Lung (tissue), 12 donors: ENCODE data around the gene SNX13. TPM values are rescaled to one million over a fixed set of nuclear protein-coding genes. Genes with fewer than 3 reads are reported as not detected.

ENCODE experiments used
- ATAC-seq: fragments of 200-7000 bp; cut with Tn5 transposase; one replicate; pipeline ENCODE4 v1.9.1; 2020; ENCODE audit warnings: moderate number of reproducible peaks; ENCODE audit not compliant: insufficient read depth, low FRiP score
- DNase-seq, 3 donors: peaks; one replicate each; pipeline ENCODE4 v3.0.0-alpha.2; 2013 to 2017
- H3K27ac ChIP-seq, 2 donors: one replicate each; pipeline ENCODE4 v1.5.1; 2013; ENCODE audit warnings: mild to moderate bottlenecking in 2 of 2, moderate library complexity in 2 of 2, control low read depth in 1 of 2, inconsistent platforms in 1 of 2, low read depth in 1 of 2, low read length in 1 of 2
- H3K27me3 ChIP-seq, 3 donors: one replicate each; pipeline ENCODE4 v1.5.1; 2013; ENCODE audit warnings: low read length in 2 of 3; ENCODE audit not compliant: control insufficient read depth in 3 of 3, insufficient read depth in 3 of 3
- H3K36me3 ChIP-seq, 4 donors: one replicate each; pipeline ENCODE4 v1.5.1; 2013; ENCODE audit warnings: low read length in 4 of 4, mild to moderate bottlenecking in 1 of 4, moderate library complexity in 1 of 4; ENCODE audit not compliant: control insufficient read depth in 4 of 4, insufficient read depth in 4 of 4
- H3K4me1 ChIP-seq, 5 donors: one replicate each; pipeline ENCODE4 v1.5.1; 2013; ENCODE audit warnings: low read length in 5 of 5, mild to moderate bottlenecking in 2 of 5, moderate library complexity in 1 of 5; ENCODE audit not compliant: control insufficient read depth in 5 of 5, insufficient read depth in 5 of 5
- H3K4me3 ChIP-seq: one replicate; pipeline ENCODE4 v1.5.1; 2013; ENCODE audit warnings: mild to moderate bottlenecking, control low read depth, moderate library complexity
- H3K9ac ChIP-seq, 2 donors: one replicate each; pipeline ENCODE4 v1.5.1; 2013; ENCODE audit warnings: low read length in 2 of 2, control low read depth in 1 of 2; ENCODE audit not compliant: insufficient read depth in 1 of 2
- H3K9me3 ChIP-seq, 4 donors: one replicate each; pipeline ENCODE4 v1.5.1; 2013; ENCODE audit warnings: low read length in 3 of 4, mild to moderate bottlenecking in 1 of 4, moderate library complexity in 1 of 4; ENCODE audit not compliant: control insufficient read depth in 4 of 4, insufficient read depth in 3 of 4
- WGBS, 2 donors: extraction: QIAGEN DNeasy Blood & Tissue Kit; methylation state at CpG; one replicate each; pipeline ENCODE4 v1.1.7; 2013; 5-methylcytosine and 5-hydroxymethylcytosine counted together
- polyA plus RNA-seq, 2 donors: library from polyadenylated mRNA; stranded (reverse); fragments of 200-250 nt; gene quantifications; one replicate each; pipeline ENCODE4 v1.2.1, GENCODE V29; 2013
- total RNA-seq, 2 donors: library from RNA; depleted of rRNA in 1 of 2; stranded (reverse); fragments of >200 nt in 1 of 2; gene quantifications; one replicate each; pipeline ENCODE4 v1.2.1, GENCODE V29; 2014 to 2021
- TF ChIP-seq, protein P1 (sequence below): IDR thresholded peaks from 2 replicates; pipeline ENCODE4 v1.5.1; 2012; ENCODE audit warnings: mild to moderate bottlenecking; ENCODE audit errors: control extremely low read depth, extremely low read depth
- donor health status: control.
- donor health status: control.
- donor health status: Bipolar disorder and iron deficiency.
- donor health status: healthy.
- donor health status: DM: yes; HTN: yes; CAD: no.

The SNX13 gene
- total and polyA plus RNA-seq, 4 donors: 8.9 to 104 (median 31.9) TPM

DNA sequence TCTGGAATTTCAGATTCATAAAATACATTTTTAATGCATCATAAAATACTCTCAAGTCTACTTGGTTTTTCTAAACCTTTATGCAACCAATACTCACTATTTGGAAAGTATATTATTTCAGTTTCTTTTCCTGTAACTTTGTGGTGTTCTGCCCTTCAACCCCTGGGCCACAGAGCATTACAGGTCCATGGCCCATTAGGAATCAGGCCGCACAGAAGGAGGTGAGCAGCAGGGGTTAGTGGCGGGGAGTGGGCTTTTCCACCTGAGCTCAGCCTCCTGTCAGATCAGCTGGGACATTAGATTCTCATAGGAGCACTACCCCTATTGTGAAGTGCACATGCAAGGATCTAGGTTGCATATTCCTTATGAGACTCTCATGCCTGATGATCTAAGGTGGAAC lies 9.7 kb downstream of the SNX13 start:
- no peaks in the 10 kb centered on the region for H3K27me3 ChIP-seq
- no peak overlapping the region for H3K27ac ChIP-seq
- TF ChIP-seq, protein P1, sequence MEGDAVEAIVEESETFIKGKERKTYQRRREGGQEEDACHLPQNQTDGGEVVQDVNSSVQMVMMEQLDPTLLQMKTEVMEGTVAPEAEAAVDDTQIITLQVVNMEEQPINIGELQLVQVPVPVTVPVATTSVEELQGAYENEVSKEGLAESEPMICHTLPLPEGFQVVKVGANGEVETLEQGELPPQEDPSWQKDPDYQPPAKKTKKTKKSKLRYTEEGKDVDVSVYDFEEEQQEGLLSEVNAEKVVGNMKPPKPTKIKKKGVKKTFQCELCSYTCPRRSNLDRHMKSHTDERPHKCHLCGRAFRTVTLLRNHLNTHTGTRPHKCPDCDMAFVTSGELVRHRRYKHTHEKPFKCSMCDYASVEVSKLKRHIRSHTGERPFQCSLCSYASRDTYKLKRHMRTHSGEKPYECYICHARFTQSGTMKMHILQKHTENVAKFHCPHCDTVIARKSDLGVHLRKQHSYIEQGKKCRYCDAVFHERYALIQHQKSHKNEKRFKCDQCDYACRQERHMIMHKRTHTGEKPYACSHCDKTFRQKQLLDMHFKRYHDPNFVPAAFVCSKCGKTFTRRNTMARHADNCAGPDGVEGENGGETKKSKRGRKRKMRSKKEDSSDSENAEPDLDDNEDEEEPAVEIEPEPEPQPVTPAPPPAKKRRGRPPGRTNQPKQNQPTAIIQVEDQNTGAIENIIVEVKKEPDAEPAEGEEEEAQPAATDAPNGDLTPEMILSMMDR: no peak
- peaks cover 0 to 25% (median 0%) of the 10 kb centered on the region in 5 donors for H3K4me1 ChIP-seq
- H3K9ac ChIP-seq: no peak overlapping the region
- H3K36me3 ChIP-seq: no peaks in the 10 kb centered on the region
- H3K4me3 ChIP-seq: no peak overlapping the region
- ATAC-seq (no peak), DNase-seq (no peak)
- 97 to 98% methylated on average over 2 of the region's 2 CpGs for WGBS, 2 donors
- H3K9me3 ChIP-seq: no peaks in the 10 kb centered on the region

- H3K27me3 ChIP-seq: no peaks in the 10 kb centered on the region
- TF ChIP-seq, protein P1: no peak
- 89% methylated on average over 5 of the region's 5 CpGs for WGBS, 2 donors
- DNase-seq (no peak), ATAC-seq (no peak)
- peaks cover 0 to 21% (median 0%) of the 10 kb centered on the region in 5 donors for H3K4me1 ChIP-seq
- H3K27ac ChIP-seq: no peak overlapping the region
- H3K9me3 ChIP-seq: no peaks in the 10 kb centered on the region
- H3K4me3 ChIP-seq: no peak overlapping the region
- no peaks in the 10 kb centered on the region for H3K36me3 ChIP-seq
- H3K9ac ChIP-seq: no peak overlapping the region
Observed at GRCh38 chr7:17929647-17930395, 10.5 kb downstream of the SNX13 start.

DNA sequence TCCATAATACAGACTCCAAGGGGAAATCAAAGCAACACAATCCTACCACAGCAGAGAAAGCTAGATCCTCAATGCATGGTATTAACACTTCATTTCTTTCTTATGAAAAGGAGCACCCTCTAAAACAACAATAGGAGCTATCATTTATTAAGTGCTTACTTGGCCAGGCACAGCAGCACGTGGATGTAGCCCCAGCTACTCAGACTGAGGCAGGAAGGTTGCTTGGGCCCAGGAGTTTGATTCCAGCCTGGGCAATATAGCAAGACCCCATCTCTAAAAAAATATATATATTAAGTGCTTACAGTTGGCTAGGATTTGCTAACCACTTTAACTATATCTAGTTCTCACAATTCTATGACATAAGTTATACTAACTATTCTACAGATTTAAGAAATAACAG lies 12.2 kb downstream of the SNX13 start:
- Histone ChIP-seq H3K9ac (no peak overlapping the region), H3K27ac (no peak overlapping the region), H3K4me1 (peaks cover 0 to 22% (median 4%) of the 10 kb centered on the region in 5 donors), H3K36me3 (no peaks in the 10 kb centered on the region), H3K4me3 (no peak overlapping the region), H3K9me3 (no peaks in the 10 kb centered on the region), H3K27me3 (no peaks in the 10 kb centered on the region)
- WGBS, 2 donors: 33 to 89% methylated on average over 1 of the region's 1 CpG
- ATAC-seq (no peak), DNase-seq (no peak)
- TF ChIP-seq, protein P1: no peak
